Endothelial cell of umbilical vein (primary cell): ENCODE results near the gene SMG1. TPM values are rescaled to one million over a fixed set of nuclear protein-coding genes. Genes with fewer than 3 reads are reported as not detected.
"Not testable (repeated sequence)": the region's sequence is repeated elsewhere in the genome, so short reads cannot be mapped to it uniquely, and the experiment has no call there.

Source experiments
- BruUV-seq: library from RNA; stranded (reverse); fragments of 400-500 nt; replicated peaks from 2 replicates; lab custom pipeline; 2021; lab: Mats Ljungman, UMichigan
- CTCF ChIA-PET: fragments of 300-600, 350-600 bp; sonication (Branson Sonifier 250); formaldehyde crosslinking; loops from one replicate; lab custom pipeline; 2021; ENCODE audit warnings: antibody characterized with exemption, inconsistent platforms; lab: Charles Lee
- POLR2A ChIA-PET: fragments of 300-600, 350-600 bp; sonication (Branson Sonifier 250); formaldehyde crosslinking; loops from one replicate; lab custom pipeline; 2021; ENCODE audit warnings: antibody characterized with exemption, inconsistent platforms; lab: Charles Lee
- DNase-seq: peaks from one replicate; pipeline ENCODE4 v3.0.0-alpha.2; 2011; ENCODE audit warnings: low read depth, low spot score
- FAIRE-seq: peaks from 2 replicates; lab custom pipeline; 2011; peaks lifted over from hg19 to GRCh38; lab: Jason Lieb, UNC
- H2AFZ ChIP-seq: 2 replicates; pipeline ENCODE4 v1.6.0; 2012; ENCODE audit warnings: low read depth, low read length, control low read depth, inconsistent platforms
- H3K27ac ChIP-seq: 2 replicates; pipeline ENCODE4 v1.5.1; 2011; ENCODE audit warnings: low read depth, mild to moderate bottlenecking, control low read depth, low read length, moderate library complexity; ENCODE audit not compliant: insufficient read depth
- H3K27me3 ChIP-seq, 2 experiments: 2 replicates each; pipeline versions ENCODE4 v1.6.0 to v1.6.1; 2011; ENCODE audit warnings: low read length in 2 of 2, mixed read lengths in 1 of 2; ENCODE audit not compliant: control insufficient read depth in 2 of 2, insufficient read depth in 2 of 2
- H3K36me3 ChIP-seq, 2 experiments: 2 replicates in 1 of 2; 3 replicates in 1 of 2; pipeline ENCODE4 v1.5.1; 2011; ENCODE audit warnings: low read length in 2 of 2, mild to moderate bottlenecking in 1 of 2, moderate library complexity in 1 of 2; ENCODE audit not compliant: control insufficient read depth in 2 of 2, insufficient read depth in 2 of 2; ENCODE audit errors: extremely low read depth in 1 of 2
- H3K4me1 ChIP-seq: 3 replicates; pipeline ENCODE4 v1.5.1; 2011; ENCODE audit warnings: mild to moderate bottlenecking, low read length; ENCODE audit not compliant: control insufficient read depth, insufficient read depth; ENCODE audit errors: extremely low read depth
- H3K4me2 ChIP-seq: 2 replicates; pipeline ENCODE4 v1.6.1; 2011; ENCODE audit warnings: low read length, control low read depth, mixed read lengths; ENCODE audit not compliant: insufficient read depth
- H3K4me3 ChIP-seq, 3 experiments: fragments of 200-600 bp in 1 of 3; sonication (generic), shearing (Covaris generic) in 1 of 3; replicated peaks in 1 of 3; 2 replicates each; pipeline ENCODE4 v1.5.1; 2011 to 2016; ENCODE audit warnings: control low read depth in 3 of 3, low read length in 3 of 3, mild to moderate bottlenecking in 2 of 3, inconsistent platforms in 1 of 3, low read depth in 1 of 3, moderate library complexity in 1 of 3; ENCODE audit not compliant: insufficient read depth in 1 of 3
- H3K79me2 ChIP-seq: 2 replicates; pipeline ENCODE4 v1.6.0; 2012; ENCODE audit warnings: low read length, inconsistent platforms; ENCODE audit not compliant: control insufficient read depth, insufficient read depth
- H3K9ac ChIP-seq: replicated peaks from 2 replicates; pipeline ENCODE3; 2011; ENCODE audit warnings: low read length, control low read depth; ENCODE audit not compliant: insufficient read depth; ENCODE audit errors: extremely low read depth
- H3K9me1 ChIP-seq: replicated peaks from 3 replicates; pipeline ENCODE4 v1.6.0; 2011; ENCODE audit warnings: mild to moderate bottlenecking, low read length; ENCODE audit not compliant: control insufficient read depth, insufficient read depth; ENCODE audit errors: extremely low read depth
- H3K9me3 ChIP-seq: replicated peaks from 2 replicates; pipeline ENCODE4 v1.5.1; 2012; ENCODE audit warnings: low read length, inconsistent platforms; ENCODE audit not compliant: control insufficient read depth, insufficient read depth
- H4K20me1 ChIP-seq: replicated peaks from 2 replicates; pipeline ENCODE3; 2011; ENCODE audit warnings: mild to moderate bottlenecking, low read length; ENCODE audit not compliant: control insufficient read depth, insufficient read depth; ENCODE audit errors: extremely low read depth
- dilution Hi-C: fragments of 300-500 bp; cut with MboI; formaldehyde crosslinking; loops from one replicate; pipeline ENCODE4 v1.15.0; 2019; ENCODE audit warnings: low sequenced_read_pairs; ENCODE audit not compliant: extremely low pct_ligation_motif_present
- intact Hi-C: fragments of 100-400 bp; cut with micrococcal nuclease; formaldehyde crosslinking; loops from one replicate; pipeline ENCODE4 v1.10.0; 2022
- polyA plus RNA-seq, 4 experiments: library from polyadenylated mRNA; depleted of rRNA in 3 of 4; stranded (reverse) in 3 of 4; unstranded in 1 of 4; fragments of >200 nt; gene quantifications; 2 replicates each; pipeline versions ENCODE4 v1.2.1 to v1.2.3, GENCODE V29; 2011 to 2012; ENCODE audit warnings: missing spikeins in 1 of 4
- total RNA-seq: library from RNA; stranded (reverse); gene quantifications from 2 replicates; pipeline ENCODE4 v1.2.3, GENCODE V29; 2021

Gene SMG1
- total and polyA plus RNA-seq, 2 donors (not counting 3 experiments of a cell fraction or from before 2014, with no cell fraction given): 14.0 to 90.8 TPM

DNA sequence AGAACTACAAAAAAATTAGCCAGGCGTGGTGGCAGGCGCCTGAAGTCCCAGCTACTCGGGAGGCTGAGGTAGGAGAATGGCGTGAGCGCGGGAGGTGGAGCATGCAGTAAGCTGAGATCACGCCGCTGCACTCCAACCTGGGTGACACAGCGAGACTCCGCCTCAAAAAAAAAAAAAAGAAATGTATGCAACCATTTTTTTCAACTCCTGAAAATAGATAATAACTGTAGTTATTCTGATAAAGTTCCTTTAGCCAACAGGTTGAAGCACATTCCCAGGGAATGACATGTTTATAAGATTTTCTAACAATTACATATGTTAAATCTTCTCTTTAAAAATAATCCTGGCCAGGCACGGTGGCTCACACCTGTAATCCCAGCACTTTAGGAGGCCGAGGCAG is 17.5 kb downstream of the SMG1 start:
- H2AFZ ChIP-seq, H3K4me3 ChIP-seq, POLR2A ChIA-PET, H3K4me1 ChIP-seq, H3K9ac ChIP-seq, FAIRE-seq, BruUV-seq, H3K9me3 ChIP-seq, DNase-seq, dilution Hi-C loops, H3K27ac ChIP-seq, H4K20me1 ChIP-seq, H3K36me3 ChIP-seq, intact Hi-C loops, H3K9me1 ChIP-seq, H3K4me2 ChIP-seq, H3K27me3 ChIP-seq: not testable (repeated sequence)
- CTCF ChIA-PET: interaction anchor here (1.5 kb wide), 1 partner anchor 48 kb away, joined by 4 read pairs; no protein-coding TSS in a partner anchor
- H3K79me2 ChIP-seq: peaks cover 82% of the 10 kb centered on the region

DNA sequence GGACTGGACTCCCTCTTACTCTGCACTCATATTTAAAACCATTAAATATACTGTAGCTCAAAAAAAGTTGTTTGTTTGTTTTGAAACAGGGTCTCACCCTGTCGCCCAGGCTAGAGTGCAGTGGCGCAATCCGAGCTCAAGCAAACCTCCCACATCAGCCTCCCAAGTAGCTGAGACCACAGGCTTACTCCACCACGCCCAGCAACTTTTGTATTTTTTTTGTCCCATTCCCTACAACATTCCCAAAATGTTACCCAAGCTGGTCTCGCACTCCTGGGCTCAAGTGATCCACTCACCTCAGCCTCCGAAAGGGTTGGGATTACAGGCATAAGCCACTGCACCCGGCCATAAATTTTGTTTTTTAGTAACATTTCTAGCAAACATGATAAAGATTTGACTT is 23.4 kb downstream of the SMG1 start:
- H3K9ac ChIP-seq, intact Hi-C loops, H3K36me3 ChIP-seq, H3K27me3 ChIP-seq, H3K4me3 ChIP-seq, H3K9me1 ChIP-seq, H3K27ac ChIP-seq, BruUV-seq, H2AFZ ChIP-seq, FAIRE-seq, DNase-seq, CTCF ChIA-PET, H3K4me1 ChIP-seq, H3K4me2 ChIP-seq, H3K9me3 ChIP-seq, H4K20me1 ChIP-seq, dilution Hi-C loops: not testable (repeated sequence)
- POLR2A ChIA-PET: interaction anchor here (0.6 kb wide), 1 partner anchor 8 kb away, joined by 4 read pairs; no protein-coding TSS in a partner anchor
- peaks cover 82% of the 10 kb centered on the region for H3K79me2 ChIP-seq

DNA sequence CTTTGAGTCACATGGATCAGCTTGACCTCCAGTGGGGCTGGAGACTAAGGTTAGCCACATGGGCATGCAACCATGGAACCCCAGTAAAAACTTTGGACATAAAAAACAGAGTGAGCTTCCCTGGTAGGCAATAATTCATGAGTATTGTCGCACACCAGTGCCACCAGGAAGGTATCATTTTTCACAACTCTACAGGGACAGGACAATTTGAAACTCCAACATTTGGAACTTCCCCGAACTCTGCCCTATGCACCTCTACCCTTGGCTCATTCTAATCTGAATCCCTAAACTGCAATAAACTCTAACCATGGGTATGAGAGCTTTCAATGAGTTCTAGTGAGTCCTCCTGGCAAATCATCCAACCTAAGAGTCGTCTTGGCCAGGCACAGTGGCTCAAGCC is 24.2 kb downstream of the SMG1 start:
- H3K9ac ChIP-seq, H3K4me3 ChIP-seq, H2AFZ ChIP-seq, H4K20me1 ChIP-seq, BruUV-seq, CTCF ChIA-PET, H3K4me2 ChIP-seq, intact Hi-C loops, H3K27ac ChIP-seq, H3K27me3 ChIP-seq, H3K36me3 ChIP-seq, H3K9me1 ChIP-seq, dilution Hi-C loops, DNase-seq, FAIRE-seq, H3K9me3 ChIP-seq, H3K4me1 ChIP-seq: not testable (repeated sequence)
- peaks cover 76% of the 10 kb centered on the region for H3K79me2 ChIP-seq
- POLR2A ChIA-PET: interaction anchor here (0.6 kb wide), 1 partner anchor 7 kb away, joined by 4 read pairs; no protein-coding TSS in a partner anchor

DNA sequence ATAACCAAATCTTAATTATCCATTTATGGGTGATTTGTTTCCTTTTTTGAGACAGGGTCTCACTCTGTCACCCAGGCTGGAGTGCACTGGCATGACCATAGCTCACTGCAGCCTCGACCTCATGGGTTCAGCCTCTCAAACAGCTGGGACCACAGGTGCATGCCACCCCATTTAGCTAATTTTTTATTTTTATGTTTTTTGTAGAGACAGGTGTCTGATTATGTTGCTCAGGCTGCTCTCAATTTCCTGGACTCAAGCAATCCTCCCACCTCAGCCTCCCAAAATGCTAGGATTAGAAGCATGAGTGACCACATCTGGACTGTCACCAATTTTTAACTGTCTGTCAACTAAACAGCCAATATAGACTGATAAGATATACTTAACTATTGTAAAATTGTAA is 25.0 kb downstream of the SMG1 start:
- not testable (repeated sequence) for DNase-seq

More for the DNA sequence above, 25.0 kb downstream of the SMG1 start:
- H2AFZ ChIP-seq, FAIRE-seq, H3K9me1 ChIP-seq, H3K27me3 ChIP-seq, H3K4me1 ChIP-seq, H3K36me3 ChIP-seq, H3K9me3 ChIP-seq, intact Hi-C loops, CTCF ChIA-PET, H3K4me2 ChIP-seq, H3K4me3 ChIP-seq, BruUV-seq, POLR2A ChIA-PET, dilution Hi-C loops, H3K9ac ChIP-seq, H4K20me1 ChIP-seq, H3K27ac ChIP-seq: not testable (repeated sequence)
- H3K79me2 ChIP-seq: peaks cover 69% of the 10 kb centered on the region
